Measurements from ENCODE around the gene PIMREG.

DNA sequence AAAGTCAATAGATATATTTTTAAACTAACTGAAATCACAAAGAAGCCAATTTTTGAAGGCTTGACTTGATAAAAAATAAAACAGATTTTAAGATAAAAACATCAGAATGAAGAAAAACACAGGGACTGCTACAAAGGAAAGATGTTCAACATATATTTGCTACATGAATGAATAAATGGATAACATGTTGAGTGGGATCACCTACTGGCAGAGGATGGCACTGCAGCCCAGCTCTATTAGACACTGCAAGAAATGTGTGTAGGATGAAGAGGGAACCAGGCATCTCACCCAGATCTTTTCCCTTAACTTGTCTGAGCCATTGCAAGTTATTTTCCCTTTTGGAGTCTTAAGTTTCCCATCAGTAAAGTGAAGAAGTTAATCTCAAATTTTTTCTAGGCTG, 13.5 kb upstream of the PIMREG start:
- TF ChIP-seq EZH2 (IDR thresholded peaks at IDR 0.05; ENCODE audit: borderline replicate concordance): no peak
- TF ChIP-seq, protein P1, sequence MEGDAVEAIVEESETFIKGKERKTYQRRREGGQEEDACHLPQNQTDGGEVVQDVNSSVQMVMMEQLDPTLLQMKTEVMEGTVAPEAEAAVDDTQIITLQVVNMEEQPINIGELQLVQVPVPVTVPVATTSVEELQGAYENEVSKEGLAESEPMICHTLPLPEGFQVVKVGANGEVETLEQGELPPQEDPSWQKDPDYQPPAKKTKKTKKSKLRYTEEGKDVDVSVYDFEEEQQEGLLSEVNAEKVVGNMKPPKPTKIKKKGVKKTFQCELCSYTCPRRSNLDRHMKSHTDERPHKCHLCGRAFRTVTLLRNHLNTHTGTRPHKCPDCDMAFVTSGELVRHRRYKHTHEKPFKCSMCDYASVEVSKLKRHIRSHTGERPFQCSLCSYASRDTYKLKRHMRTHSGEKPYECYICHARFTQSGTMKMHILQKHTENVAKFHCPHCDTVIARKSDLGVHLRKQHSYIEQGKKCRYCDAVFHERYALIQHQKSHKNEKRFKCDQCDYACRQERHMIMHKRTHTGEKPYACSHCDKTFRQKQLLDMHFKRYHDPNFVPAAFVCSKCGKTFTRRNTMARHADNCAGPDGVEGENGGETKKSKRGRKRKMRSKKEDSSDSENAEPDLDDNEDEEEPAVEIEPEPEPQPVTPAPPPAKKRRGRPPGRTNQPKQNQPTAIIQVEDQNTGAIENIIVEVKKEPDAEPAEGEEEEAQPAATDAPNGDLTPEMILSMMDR (IDR thresholded peaks at IDR 0.05; ENCODE audit: poor library complexity): no peak

Data from hepatocyte (in vitro differentiated cells).